OCI-LY7 (cell line): Measurements from ENCODE around the gene VEGFB. TPM values are rescaled to one million over a fixed set of nuclear protein-coding genes. Genes with fewer than 3 reads are reported as not detected.
A peak's percentile ranks its signal among the peaks of the same experiment; 100 is the strongest.

Experiments used
- BruUV-seq: library from RNA; stranded (reverse); fragments of 400-500 nt; replicated peaks from 2 replicates; lab custom pipeline; 2021; lab: Mats Ljungman, UMichigan
- CTCF ChIA-PET: fragments of 300-600 bp; sonication (Branson Sonifier 250); formaldehyde crosslinking; loops from one replicate; lab custom pipeline; 2022; ENCODE audit warnings: antibody characterized with exemption; ENCODE audit not compliant: unreplicated experiment; lab: Charles Lee
- POLR2A ChIA-PET: fragments of 300-600 bp; sonication (Branson Sonifier 250); formaldehyde crosslinking; loops from one replicate; lab custom pipeline; 2022; ENCODE audit warnings: antibody characterized with exemption; lab: Charles Lee
- DNase-seq: peaks from one replicate; pipeline ENCODE4 v3.0.0-alpha.2; 2015; ENCODE audit warnings: low spot score
- H2AFZ ChIP-seq: fragments of 200-600 bp; sonication (generic), shearing (Covaris generic); 2 replicates; pipeline ENCODE4 v1.6.1; 2014; ENCODE audit warnings: mild to moderate bottlenecking, antibody characterized with exemption, low read length, moderate library complexity
- H3K27ac ChIP-seq: fragments of 200-600 bp; sonication (generic); 2 replicates; pipeline ENCODE4 v1.5.1; 2014; ENCODE audit warnings: mixed run types, low read depth, mild to moderate bottlenecking, moderate library complexity, low read length, inconsistent platforms; ENCODE audit not compliant: poor library complexity, severe bottlenecking
- H3K36me3 ChIP-seq: fragments of 200-600 bp; sonication (generic); 2 replicates; pipeline ENCODE4 v1.6.1; 2014; ENCODE audit warnings: mild to moderate bottlenecking, antibody characterized with exemption, low read length, moderate library complexity, mixed read lengths; ENCODE audit not compliant: insufficient read depth
- H3K4me1 ChIP-seq: fragments of 200-600 bp; sonication (generic); 2 replicates; pipeline ENCODE4 v1.5.1; 2014; ENCODE audit warnings: mild to moderate bottlenecking, low read length; ENCODE audit not compliant: insufficient read depth, poor library complexity, severe bottlenecking
- H3K4me2 ChIP-seq: fragments of 200-600 bp; sonication (generic); 2 replicates; pipeline ENCODE4 v1.6.1; 2014; ENCODE audit warnings: mild to moderate bottlenecking, low read length
- H3K4me3 ChIP-seq: fragments of 200-600 bp; sonication (generic); 2 replicates; pipeline ENCODE4 v1.5.1; 2014; ENCODE audit warnings: mild to moderate bottlenecking, low read depth, low read length; ENCODE audit not compliant: poor library complexity, severe bottlenecking
- H3K79me2 ChIP-seq: fragments of 200-600 bp; sonication (generic); 2 replicates; pipeline ENCODE4 v1.6.1; 2016; ENCODE audit warnings: low read depth, mild to moderate bottlenecking, low read length, moderate library complexity, mixed read lengths; ENCODE audit not compliant: insufficient read depth
- H3K9me2 ChIP-seq: fragments of 200-600 bp; sonication (generic); 2 replicates; pipeline ENCODE4 v1.6.1; 2016; ENCODE audit warnings: mild to moderate bottlenecking, low read length, mixed read lengths; ENCODE audit not compliant: insufficient read depth
- H3K9me3 ChIP-seq: fragments of 200-600 bp; sonication (generic); 2 replicates; pipeline ENCODE4 v1.6.1; 2014; ENCODE audit warnings: mild to moderate bottlenecking, mixed run types, low read length, mixed read lengths
- H4K20me1 ChIP-seq: fragments of 200-600 bp; sonication (generic); 2 replicates; pipeline ENCODE4 v1.6.1; 2014; ENCODE audit warnings: mild to moderate bottlenecking, antibody characterized with exemption, low read length, moderate library complexity, mixed read lengths; ENCODE audit not compliant: insufficient read depth
- EZH2phosphoT487 ChIP-seq: fragments of 200-600 bp; sonication (generic); IDR thresholded peaks from 2 replicates; pipeline ENCODE4 v1.6.1; 2018; ENCODE audit warnings: low read depth, borderline replicate concordance, mild to moderate bottlenecking, mixed run types, antibody characterized with exemption, low read length, moderate library complexity, mixed read lengths
- intact Hi-C: fragments of 100-400 bp; cut with micrococcal nuclease; formaldehyde crosslinking; loops from one replicate; pipeline ENCODE4 v1.10.0; 2022; ENCODE audit not compliant: unreplicated experiment
- total RNA-seq, 2 experiments: library from RNA; depleted of rRNA in 1 of 2; stranded (reverse); fragments of >200 nt in 1 of 2; shearing (Covaris generic) in 1 of 2; gene quantifications; 2 replicates each; pipeline ENCODE4 v1.2.3, GENCODE V29; 2014 to 2022
- TF ChIP-seq, protein P1 (sequence below): fragments of 200-600 bp; sonication (generic); conservative IDR thresholded peaks from 2 replicates; pipeline ENCODE4 v1.5.1; 2014; ENCODE audit warnings: mild to moderate bottlenecking, antibody characterized with exemption, low read length, moderate library complexity, mixed read lengths

Gene VEGFB
- total RNA-seq, 2 experiments from 2014 or later, result 35.3 to 59.6 TPM

DNA sequence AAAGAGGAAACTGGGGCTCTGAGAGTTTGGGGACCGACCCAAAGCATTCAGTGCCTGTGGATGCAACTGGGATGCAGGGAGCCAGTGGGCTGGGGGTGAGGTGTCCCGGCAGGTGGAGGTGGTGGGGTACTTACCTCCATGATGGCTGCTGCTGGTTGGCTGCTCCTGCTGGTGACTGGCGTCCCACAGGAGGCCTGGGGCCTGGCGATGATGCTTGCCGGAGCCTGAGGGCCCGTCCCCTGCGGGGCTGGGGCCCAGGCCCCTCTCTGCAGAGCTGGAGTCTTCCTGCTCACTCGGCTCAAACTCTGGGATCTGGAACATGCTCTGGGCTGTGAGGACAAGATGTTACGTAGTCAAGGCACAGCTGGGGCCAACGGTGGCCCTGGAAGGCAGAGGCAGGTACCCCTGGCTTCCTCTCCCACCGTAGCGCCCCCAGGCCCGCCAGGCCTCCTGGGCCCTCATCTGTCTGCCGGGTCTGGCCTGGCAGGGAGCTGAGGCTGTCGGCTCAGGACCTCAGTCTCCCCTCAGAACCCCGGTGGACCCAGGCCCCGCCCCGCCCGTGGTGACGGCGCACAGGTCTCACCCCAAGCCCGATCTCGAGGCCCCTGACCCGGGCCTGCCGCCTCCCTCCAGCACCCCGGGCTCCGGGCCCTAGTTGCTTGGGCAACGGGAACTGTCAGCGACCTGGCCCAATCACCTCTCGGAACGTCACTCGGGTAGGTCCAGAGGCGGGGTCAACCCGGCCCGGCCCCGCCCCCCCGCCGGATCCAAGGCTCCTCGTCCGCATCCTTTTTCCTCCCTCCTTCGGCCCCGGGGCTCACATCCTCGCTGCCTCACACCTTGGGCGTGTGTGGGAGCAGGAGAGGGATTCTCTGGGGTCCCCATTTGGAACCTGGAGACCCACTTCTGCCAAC, 49.9 kb downstream of the VEGFB start, which contains the start of gene BAD:
TSS of gene BAD (minus strand) at position 618 of the 914 bp plus-strand sequence. CDS start at position 321, 297 bp downstream.
- ChIA-PET CTCF (interaction anchor here (0.5 to 0.6 kb wide), 2 partner anchors 17 to 166 kb away, joined by 3 read pairs; no protein-coding TSS in a partner anchor), POLR2A (interaction anchor here (0.7 to 2.6 kb wide), 6 partner anchors 14 to 576 kb away, joined by 3 to 8 read pairs (median 3); partner anchors contain the start of genes FERMT3, PRDX5, STIP1 and TRMT112)
- intact Hi-C loops, result no loop called here
- peak within 1 kb of the TSS; percentile 73 for H3K4me3 ChIP-seq
- peak; percentile 94 for DNase-seq
- H3K79me2 ChIP-seq, result no peaks in the 10 kb centered on the region
- no peaks in the 10 kb centered on the region for H3K9me3 ChIP-seq
- peak within 1 kb of the TSS; percentile 80 for H3K27ac ChIP-seq
- peak within 1 kb of the TSS; percentile 97 for H3K4me2 ChIP-seq
- H3K4me1 ChIP-seq, result peaks cover 14% of the 10 kb centered on the region
- no peaks in the 10 kb centered on the region for H3K9me2 ChIP-seq
- no peak for TF ChIP-seq EZH2phosphoT487
- TF ChIP-seq, protein P1, sequence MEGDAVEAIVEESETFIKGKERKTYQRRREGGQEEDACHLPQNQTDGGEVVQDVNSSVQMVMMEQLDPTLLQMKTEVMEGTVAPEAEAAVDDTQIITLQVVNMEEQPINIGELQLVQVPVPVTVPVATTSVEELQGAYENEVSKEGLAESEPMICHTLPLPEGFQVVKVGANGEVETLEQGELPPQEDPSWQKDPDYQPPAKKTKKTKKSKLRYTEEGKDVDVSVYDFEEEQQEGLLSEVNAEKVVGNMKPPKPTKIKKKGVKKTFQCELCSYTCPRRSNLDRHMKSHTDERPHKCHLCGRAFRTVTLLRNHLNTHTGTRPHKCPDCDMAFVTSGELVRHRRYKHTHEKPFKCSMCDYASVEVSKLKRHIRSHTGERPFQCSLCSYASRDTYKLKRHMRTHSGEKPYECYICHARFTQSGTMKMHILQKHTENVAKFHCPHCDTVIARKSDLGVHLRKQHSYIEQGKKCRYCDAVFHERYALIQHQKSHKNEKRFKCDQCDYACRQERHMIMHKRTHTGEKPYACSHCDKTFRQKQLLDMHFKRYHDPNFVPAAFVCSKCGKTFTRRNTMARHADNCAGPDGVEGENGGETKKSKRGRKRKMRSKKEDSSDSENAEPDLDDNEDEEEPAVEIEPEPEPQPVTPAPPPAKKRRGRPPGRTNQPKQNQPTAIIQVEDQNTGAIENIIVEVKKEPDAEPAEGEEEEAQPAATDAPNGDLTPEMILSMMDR, result 0 out of 2 replicates have a peak, but pooled peaks have one; percentile 14
- peak within 1 kb of the TSS; percentile 65 for H2AFZ ChIP-seq
- H4K20me1 ChIP-seq, result no peaks in the 10 kb centered on the region
- no TSS peak for BruUV-seq
- H3K36me3 ChIP-seq, result peaks cover 5% of the 10 kb centered on the region; the same call in 1 of the 2 replicates

DNA sequence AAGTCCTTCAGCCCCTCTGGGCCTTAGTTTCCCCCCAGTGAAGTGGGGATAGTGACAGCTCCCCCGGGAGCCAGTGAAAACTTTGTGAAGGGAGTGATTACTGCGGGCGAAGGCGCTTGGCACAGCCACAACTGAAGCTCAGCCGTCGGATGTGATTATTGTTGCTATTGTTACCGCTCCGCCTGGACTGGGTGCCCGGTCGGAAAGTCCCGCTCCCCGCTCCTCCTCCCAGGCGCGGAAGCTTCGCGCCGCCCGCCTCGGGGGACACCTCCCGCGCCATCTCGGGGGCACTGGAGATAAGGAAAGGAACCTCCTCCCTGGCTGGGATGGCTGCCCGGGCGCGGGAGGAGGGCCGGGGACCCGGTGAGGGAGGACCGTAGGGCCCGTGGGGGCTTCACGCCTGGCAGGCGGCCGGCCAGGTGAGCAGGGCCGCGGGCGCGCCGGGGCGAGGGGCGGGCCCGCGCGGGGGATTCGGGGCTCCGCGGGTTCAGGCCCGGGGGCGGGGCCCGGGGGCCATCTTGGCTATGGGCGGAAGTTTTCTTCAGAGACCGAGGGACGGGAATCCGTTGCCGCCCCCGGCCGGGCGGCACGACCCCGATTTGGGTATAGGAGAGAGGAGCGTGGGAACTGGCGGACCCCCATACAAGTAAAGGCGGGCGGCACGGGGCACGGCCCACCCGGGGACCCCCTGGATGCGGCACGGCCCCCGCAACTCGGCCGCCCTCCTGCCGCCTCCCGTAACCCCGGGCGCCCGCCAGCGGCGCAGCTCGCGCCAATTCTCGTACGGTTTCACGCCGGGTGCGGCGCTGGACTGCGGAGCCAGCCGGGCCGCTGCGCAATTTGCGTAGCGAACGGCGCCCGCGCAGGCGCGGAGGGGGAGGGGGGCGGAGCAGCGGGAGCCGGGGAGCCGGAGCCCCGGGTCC, 50.8 kb downstream of the VEGFB start, which contains the start of gene GPR137:
TSS of gene GPR137 (plus strand) at position 887 of the 923 bp plus-strand sequence. CDS start 677 bp downstream, outside the sequence.
- Histone ChIP-seq H3K4me3 (peak within 1 kb of the TSS; percentile 73), H3K4me2 (peak within 1 kb of the TSS; percentile 97), H3K4me1 (peaks cover 14% of the 10 kb centered on the region), H3K36me3 (peaks cover 5% of the 10 kb centered on the region; the same call in 1 of the 2 replicates), H3K9me3 (no peaks in the 10 kb centered on the region), H4K20me1 (no peaks in the 10 kb centered on the region), H3K79me2 (no peaks in the 10 kb centered on the region), H2AFZ (peak within 1 kb of the TSS; percentile 65), H3K27ac (peak within 1 kb of the TSS; percentile 80), H3K9me2 (no peaks in the 10 kb centered on the region)
- ChIA-PET POLR2A (interaction anchor here (0.9 to 2.6 kb wide), 2 partner anchors 78 to 575 kb away, joined by 3 to 8 read pairs; partner anchors contain the start of gene FERMT3), CTCF (interaction anchor here (0.5 to 0.6 kb wide), 3 partner anchors 16 to 165 kb away, joined by 3 to 4 read pairs (median 3); no protein-coding TSS in a partner anchor)
- intact Hi-C loops, result loop anchor here (1.0 to 5.0 kb wide), 2 partner anchors 19 to 83 kb away; no protein-coding TSS in a partner anchor
- BruUV-seq, result TSS peak; percentile 67
- TF ChIP-seq EZH2phosphoT487, result no peak
- TF ChIP-seq, protein P1, result no peak
- peak; percentile 93 for DNase-seq
